OCI-LY3 (cell line): Measurements from ENCODE around the gene FMO5.
"Not testable (repeated sequence)": the region's sequence is repeated elsewhere in the genome, so short reads cannot be mapped to it uniquely, and the experiment has no call there.

Experiments used
- H2AFZ ChIP-seq: fragments of 200-600, 300-600 bp; shearing (Covaris generic); 2 replicates; pipeline ENCODE4 v1.6.0; 2014; ENCODE audit warnings: antibody characterized with exemption, low read depth, low read length
- H3K27ac ChIP-seq: fragments of 200-600, 300-600 bp; sonication (generic); 2 replicates; pipeline ENCODE4 v1.5.1; 2014; ENCODE audit warnings: mild to moderate bottlenecking, low read length, moderate library complexity, mixed read lengths
- H3K27me3 ChIP-seq: fragments of 200-600, 300-600 bp; sonication (generic); 2 replicates; pipeline ENCODE4 v1.6.1; 2014; ENCODE audit warnings: low read depth, low read length, mixed read lengths
- H3K36me3 ChIP-seq: fragments of 200-600, 300-600 bp; sonication (generic); replicated peaks from 2 replicates; pipeline ENCODE3; 2014; ENCODE audit warnings: low read depth, low read length, mixed read lengths
- H3K4me1 ChIP-seq: fragments of 300-600, 200-600 bp; sonication (generic); 2 replicates; pipeline ENCODE4 v1.6.1; 2014; ENCODE audit warnings: low read length, mixed read lengths
- H3K4me2 ChIP-seq: fragments of 200-600, 300-600 bp; sonication (generic); 2 replicates; pipeline ENCODE4 v1.6.1; 2014; ENCODE audit warnings: low read length, mixed read lengths
- H3K4me3 ChIP-seq: fragments of 300-600, 200-600 bp; sonication (generic); 2 replicates; pipeline ENCODE4 v1.5.1; 2014; ENCODE audit warnings: antibody characterized with exemption, mild to moderate bottlenecking, low read length, moderate library complexity
- H3K79me2 ChIP-seq: fragments of 300-600, 200-600 bp; shearing (Covaris generic); 2 replicates; pipeline ENCODE4 v1.6.1; 2014; ENCODE audit warnings: mild to moderate bottlenecking, low read length, mixed read lengths
- H3K9ac ChIP-seq: fragments of 300-600, 200-600 bp; shearing (Covaris generic); 2 replicates; pipeline ENCODE4 v1.6.0; 2014; ENCODE audit warnings: mild to moderate bottlenecking, low read length, moderate library complexity
- H3K9me3 ChIP-seq: fragments of 200-600, 300-600 bp; shearing (Covaris generic); 2 replicates; pipeline ENCODE4 v1.6.1; 2014; ENCODE audit warnings: low read length, mixed read lengths; ENCODE audit not compliant: insufficient read depth
- H4K20me1 ChIP-seq: fragments of 200-600, 300-600 bp; sonication (generic); 2 replicates; pipeline ENCODE4 v1.6.1; 2016; ENCODE audit warnings: low read length, mixed read lengths; ENCODE audit not compliant: insufficient read depth
- CTCF ChIP-seq: fragments of 200-600, 300-600 bp; sonication (generic); IDR thresholded peaks from 2 replicates; pipeline ENCODE4 v1.5.1; 2014; ENCODE audit warnings: antibody characterized with exemption, low read length, low read depth
- EZH2phosphoT487 ChIP-seq: fragments of 200-600 bp; shearing (Covaris generic); IDR thresholded peaks from 2 replicates; pipeline ENCODE4 v1.6.1; 2018; ENCODE audit warnings: antibody characterized with exemption, mixed run types, low read depth

Gene FMO5

GRCh38 chr1:147167365-147167764, 57.8 kb downstream of the FMO5 start:
- TF ChIP-seq EZH2phosphoT487 (no peak), CTCF (no peak)
- Histone ChIP-seq H2AFZ (no peak overlapping the region), H3K4me2 (no peak overlapping the region), H4K20me1 (no peaks in the 10 kb centered on the region), H3K4me3 (no peak overlapping the region), H3K27me3 (no peaks in the 10 kb centered on the region), H3K4me1 (peaks cover 6% of the 10 kb centered on the region), H3K79me2 (peaks cover 21% of the 10 kb centered on the region), H3K9ac (no peak overlapping the region), H3K36me3 (peaks cover 3% of the 10 kb centered on the region), H3K27ac (no peak overlapping the region), H3K9me3 (no peaks in the 10 kb centered on the region)

- no peaks in the 10 kb centered on the region for H3K79me2 ChIP-seq
- H3K27me3 ChIP-seq = no peaks in the 10 kb centered on the region
- H4K20me1 ChIP-seq = no peaks in the 10 kb centered on the region
Measured at GRCh38 chr1:147163019-147163418, 62.1 kb downstream of the FMO5 start.

GRCh38 chr1:147162093-147162492, 63.0 kb downstream of the FMO5 start:
- Histone ChIP-seq H3K4me1 (no peaks in the 10 kb centered on the region), H3K4me2 (no peak overlapping the region), H3K27me3 (no peaks in the 10 kb centered on the region), H4K20me1 (no peaks in the 10 kb centered on the region), H3K4me3 (no peak overlapping the region), H2AFZ (no peak overlapping the region), H3K79me2 (no peaks in the 10 kb centered on the region), H3K36me3 (peaks cover 31% of the 10 kb centered on the region), H3K27ac (no peak overlapping the region), H3K9ac (no peak overlapping the region), H3K9me3 (no peaks in the 10 kb centered on the region)
- TF ChIP-seq EZH2phosphoT487 (no peak), CTCF (no peak)

More at GRCh38 chr1:147163019-147163418, 62.1 kb downstream of the FMO5 start:
- Histone ChIP-seq H3K4me3 (no peak overlapping the region), H3K4me2 (no peak overlapping the region), H3K9ac (no peak overlapping the region), H2AFZ (no peak overlapping the region), H3K36me3 (peaks cover 24% of the 10 kb centered on the region), H3K9me3 (no peaks in the 10 kb centered on the region), H3K27ac (no peak overlapping the region), H3K4me1 (no peaks in the 10 kb centered on the region)
- no peak for TF ChIP-seq CTCF
- TF ChIP-seq EZH2phosphoT487 = no peak

GRCh38 chr1:147157116-147157515, 68.0 kb downstream of the FMO5 start:
- H3K4me3 ChIP-seq, H3K9ac ChIP-seq: not testable (repeated sequence)
- H3K36me3 ChIP-seq = peaks cover 37% of the 10 kb centered on the region

GRCh38 chr1:147156642-147157041, 68.5 kb downstream of the FMO5 start:
- no peak overlapping the region for H3K4me3 ChIP-seq
- H3K9me3 ChIP-seq = no peaks in the 10 kb centered on the region
- H3K4me1 ChIP-seq = no peaks in the 10 kb centered on the region
- H3K36me3 ChIP-seq = peaks cover 33% of the 10 kb centered on the region
- H3K27ac ChIP-seq = no peak overlapping the region
- no peaks in the 10 kb centered on the region for H3K27me3 ChIP-seq
- TF ChIP-seq CTCF (no peak; the same call in 1 of the 2 replicates), EZH2phosphoT487 (no peak)
- no peak overlapping the region for H3K9ac ChIP-seq
- H3K79me2 ChIP-seq = no peaks in the 10 kb centered on the region
- H4K20me1 ChIP-seq = no peaks in the 10 kb centered on the region
- H2AFZ ChIP-seq = no peak overlapping the region
- no peak overlapping the region for H3K4me2 ChIP-seq

More at GRCh38 chr1:147157116-147157515, 68.0 kb downstream of the FMO5 start:
- not testable (repeated sequence) for H3K27ac ChIP-seq, H3K27me3 ChIP-seq, H4K20me1 ChIP-seq, H3K4me2 ChIP-seq, H3K79me2 ChIP-seq, H3K9me3 ChIP-seq, H3K4me1 ChIP-seq, H2AFZ ChIP-seq
